Left lobe of liver (tissue), 2 donors: ENCODE data around the gene AP1B1. TPM values are rescaled to one million over a fixed set of nuclear protein-coding genes. Genes with fewer than 3 reads are reported as not detected.

Experiments
- ATAC-seq: fragments of 200-7000 bp; cut with Tn5 transposase; one replicate; pipeline ENCODE4 v1.9.1; 2020; ENCODE audit warnings: mild to moderate bottlenecking, moderate library complexity
- DNase-seq: peaks from one replicate; pipeline ENCODE4 v3.0.0-alpha.2; 2020; ENCODE audit warnings: low spot score
- total RNA-seq: library from RNA; stranded (reverse); gene quantifications from one replicate; pipeline ENCODE4 v1.2.1, GENCODE V29; 2021
- donor health status: DM: no; HTN: no; CAD: no; lungs with moderate emphysema.
- donor health status: DM: no; HTN: yes; CAD: no.

Gene AP1B1
- total RNA-seq, 1 donor from 2014 or later = 37.9 TPM

DNA sequence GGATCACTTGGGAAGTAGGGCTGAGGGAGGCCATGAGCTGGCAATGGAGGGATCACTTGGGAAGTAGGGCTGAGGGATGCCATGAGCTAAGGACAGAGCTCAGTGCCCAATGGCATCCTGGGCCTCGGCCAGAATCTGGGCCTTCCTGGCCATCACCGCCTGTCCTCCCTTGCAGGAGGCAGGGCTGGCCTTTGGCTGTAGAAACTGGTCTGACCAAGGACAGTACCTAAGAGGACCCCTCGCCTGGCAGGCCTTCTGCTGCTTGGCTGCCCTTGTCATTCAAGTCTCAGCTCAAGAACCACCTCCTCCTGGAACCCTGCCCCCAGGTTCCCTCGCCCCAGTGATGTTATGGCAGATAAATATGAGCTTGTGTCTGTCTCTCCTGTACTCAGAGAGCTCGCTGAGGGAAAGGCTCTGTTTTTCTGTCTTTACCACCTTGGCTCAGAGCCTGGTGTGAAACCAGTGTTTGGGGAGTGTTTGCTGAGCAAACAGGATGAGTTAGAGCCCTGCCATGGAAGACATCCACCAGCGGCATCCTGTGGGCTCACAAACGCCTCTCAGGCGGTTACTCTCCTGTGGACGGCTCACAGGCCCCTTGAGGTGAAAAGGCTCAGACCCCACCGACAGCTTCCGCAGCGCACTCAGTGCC, 53.5 kb downstream of the AP1B1 start:
- DNase-seq (peak; percentile 66), ATAC-seq (peak; percentile 58)

GRCh38 chr22:29334148-29334547, 54.2 kb downstream of the AP1B1 start:
- ATAC-seq = no peak

DNA sequence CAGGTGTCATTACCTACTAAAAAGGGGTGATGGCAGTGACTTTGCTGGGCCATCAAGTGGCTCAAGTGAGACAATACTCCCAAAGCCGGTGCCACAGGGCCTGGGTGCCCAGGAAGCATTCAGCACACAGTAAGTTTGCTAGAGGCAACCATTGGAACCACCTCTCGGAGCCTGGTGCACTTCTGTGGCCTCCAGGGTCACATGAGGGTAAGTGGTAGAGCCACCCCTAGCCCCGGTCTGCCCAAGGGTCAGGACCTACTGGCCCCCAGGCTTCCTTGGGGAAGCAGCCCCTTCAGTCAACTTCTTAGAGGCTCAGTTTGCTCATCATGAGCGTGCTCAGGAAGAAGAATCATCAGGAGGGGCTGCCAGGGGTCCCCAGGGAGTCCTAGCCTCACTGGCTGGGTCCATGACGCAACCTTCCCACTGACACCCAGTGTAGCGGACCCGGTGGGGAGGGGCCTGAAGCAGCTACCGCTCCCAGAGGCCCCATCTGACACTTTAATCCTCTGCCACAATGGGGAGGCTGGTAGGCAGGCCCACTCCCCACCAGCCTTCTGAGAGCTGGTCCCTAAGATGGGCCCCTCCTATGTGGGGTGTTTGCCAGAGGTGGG, 55.4 kb downstream of the AP1B1 start:
- no peak for DNase-seq
- no peak for ATAC-seq

More at GRCh38 chr22:29334148-29334547, 54.2 kb downstream of the AP1B1 start:
- DNase-seq = no peak

DNA sequence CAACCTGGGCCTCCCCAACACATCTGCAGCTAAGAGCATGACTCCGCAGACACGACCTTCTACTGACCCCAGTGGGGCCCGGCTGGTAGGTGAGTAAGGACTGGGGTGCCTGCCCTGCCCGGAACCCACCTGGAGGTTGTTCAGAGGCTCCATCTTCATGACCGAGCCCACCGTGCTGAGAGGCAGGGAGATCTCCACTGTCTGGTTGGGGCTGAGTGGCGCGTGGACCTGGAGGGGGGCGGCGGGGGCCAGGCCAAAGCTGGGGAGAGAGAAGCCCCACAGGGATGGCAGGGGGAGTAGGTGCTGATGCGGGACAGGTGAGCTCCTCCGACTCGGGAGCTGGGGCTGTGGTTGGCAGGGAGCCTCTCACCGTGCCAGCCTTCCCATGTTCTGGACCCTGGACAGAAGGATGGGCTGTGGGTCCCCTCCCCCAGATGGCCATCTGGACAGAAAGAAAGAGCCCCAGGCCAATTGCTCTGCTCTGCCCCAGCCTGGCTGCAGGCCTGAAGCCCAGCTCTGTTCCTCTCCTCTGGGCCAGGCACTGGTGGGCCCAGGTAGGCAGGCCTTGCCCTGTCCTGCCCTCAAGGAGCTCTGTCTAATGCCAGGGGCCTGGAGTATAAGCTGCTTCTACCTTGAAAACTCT, 56.6 kb downstream of the AP1B1 start:
- no peak for ATAC-seq
- no peak for DNase-seq

DNA sequence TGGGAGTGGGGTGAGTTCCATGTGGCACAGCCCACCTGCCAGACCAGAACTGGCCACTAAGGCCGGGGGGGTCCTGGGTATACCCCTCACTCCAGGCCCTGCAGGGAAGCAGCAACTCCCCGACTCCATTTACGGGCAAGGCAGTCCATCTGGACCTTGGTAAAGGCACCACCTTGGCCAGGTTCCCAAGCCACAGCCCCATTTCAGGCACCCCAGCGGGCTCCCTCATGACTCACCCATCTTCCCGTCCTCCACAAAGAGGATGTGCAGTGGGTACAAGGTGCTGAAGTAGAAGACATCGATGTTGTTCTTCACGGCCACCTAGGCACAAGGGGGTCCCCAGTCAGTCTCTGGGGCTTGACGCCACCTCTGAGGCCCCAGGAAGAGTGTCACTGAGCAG, 57.2 kb downstream of the AP1B1 start:
- ATAC-seq = no peak
- DNase-seq = no peak

DNA sequence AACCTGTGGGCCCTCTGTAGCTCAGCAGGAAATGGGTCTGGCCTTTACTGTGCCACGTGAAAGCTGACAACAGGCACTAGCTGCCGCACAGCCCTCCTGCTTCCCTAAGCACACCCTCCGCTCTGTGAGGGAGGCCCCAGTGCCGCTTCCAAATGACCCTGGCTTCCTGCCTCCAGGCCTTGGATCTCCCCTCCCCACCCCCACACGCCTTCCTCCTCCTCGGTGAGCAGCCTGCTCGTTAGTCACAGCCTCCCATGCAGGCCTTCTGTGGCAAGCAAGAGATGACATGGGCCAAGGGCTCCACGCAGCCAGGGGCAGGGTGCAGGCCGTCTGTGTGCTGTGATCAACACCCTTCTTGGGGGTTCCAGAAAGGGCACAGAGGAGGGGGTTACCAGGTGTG, 57.6 kb downstream of the AP1B1 start:
- DNase-seq (no peak), ATAC-seq (peak; percentile 33)

DNA sequence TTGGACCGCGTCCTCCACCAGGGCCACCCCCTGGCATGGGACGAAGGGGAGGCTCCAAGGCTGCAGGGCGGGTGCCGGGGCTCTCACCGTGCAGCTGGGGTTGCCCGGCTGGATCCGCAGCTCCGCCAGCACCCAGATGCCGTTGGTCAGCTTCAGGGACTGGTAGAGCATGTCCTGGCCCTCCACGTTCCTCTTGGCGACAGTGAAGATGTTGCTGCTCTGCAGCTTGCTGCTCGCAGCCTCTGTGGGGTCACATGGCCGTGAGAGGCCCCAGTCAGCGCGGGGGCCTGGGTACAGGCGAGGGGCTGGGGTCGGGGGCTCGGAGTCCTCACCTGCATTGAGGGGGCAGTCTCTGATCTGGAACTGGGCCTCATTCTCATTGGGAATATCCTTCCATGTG, 58.1 kb downstream of the AP1B1 start:
- DNase-seq (no peak), ATAC-seq (no peak)

GRCh38 chr22:29329581-29329980, 58.8 kb downstream of the AP1B1 start:
- DNase-seq = no peak
- no peak for ATAC-seq

DNA sequence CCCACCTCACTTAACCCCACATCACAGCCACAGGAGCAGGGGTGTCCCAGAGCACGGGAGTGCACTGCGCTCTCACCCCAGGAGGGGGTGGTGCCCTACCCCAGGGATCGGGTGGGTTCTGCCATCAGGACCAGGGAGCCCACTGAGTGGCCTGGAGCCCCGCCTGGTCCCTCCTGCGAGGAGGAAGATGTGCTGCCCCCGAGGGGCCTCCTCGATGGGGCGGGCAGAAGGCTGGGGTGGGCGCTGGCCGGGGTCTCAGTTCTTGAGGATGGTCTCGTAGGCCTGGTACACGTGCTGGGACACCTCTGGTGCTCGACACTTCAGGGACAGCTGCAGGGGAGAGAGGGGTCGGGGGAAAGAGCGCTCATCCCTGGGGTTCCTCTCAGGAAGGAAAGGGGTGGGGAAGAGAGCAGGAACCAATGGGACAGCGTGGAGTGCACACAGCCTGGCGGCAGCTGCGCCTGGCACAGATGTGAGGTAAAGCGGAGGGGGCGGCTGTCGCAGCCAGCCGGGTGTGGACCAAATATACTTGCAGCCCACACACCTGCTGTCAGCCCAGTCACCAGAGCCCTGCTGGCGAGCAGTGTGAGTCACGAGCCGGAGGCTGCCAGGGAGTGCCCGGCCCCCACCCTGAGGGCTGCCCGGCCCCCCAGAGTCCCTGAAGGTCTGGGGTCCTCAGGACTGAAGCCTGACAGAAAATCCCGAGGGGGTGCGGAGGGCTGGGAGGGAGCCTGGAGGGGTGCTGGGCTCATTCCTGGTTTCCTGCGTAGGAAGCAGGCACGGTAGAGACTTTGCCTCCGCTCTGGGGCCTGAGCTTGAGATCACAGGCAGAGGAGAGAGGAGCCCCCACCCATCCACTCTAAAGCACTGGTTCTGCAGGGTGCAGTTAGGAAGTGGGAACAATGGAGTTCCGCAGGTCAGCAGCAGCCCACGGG, 59.5 kb downstream of the AP1B1 start:
- DNase-seq = no peak

GRCh38 chr22:29328055-29328454, 60.3 kb downstream of the AP1B1 start:
- no peak for DNase-seq
- no peak for ATAC-seq

More for the DNA sequence above, 59.5 kb downstream of the AP1B1 start:
- ATAC-seq = no peak

DNA sequence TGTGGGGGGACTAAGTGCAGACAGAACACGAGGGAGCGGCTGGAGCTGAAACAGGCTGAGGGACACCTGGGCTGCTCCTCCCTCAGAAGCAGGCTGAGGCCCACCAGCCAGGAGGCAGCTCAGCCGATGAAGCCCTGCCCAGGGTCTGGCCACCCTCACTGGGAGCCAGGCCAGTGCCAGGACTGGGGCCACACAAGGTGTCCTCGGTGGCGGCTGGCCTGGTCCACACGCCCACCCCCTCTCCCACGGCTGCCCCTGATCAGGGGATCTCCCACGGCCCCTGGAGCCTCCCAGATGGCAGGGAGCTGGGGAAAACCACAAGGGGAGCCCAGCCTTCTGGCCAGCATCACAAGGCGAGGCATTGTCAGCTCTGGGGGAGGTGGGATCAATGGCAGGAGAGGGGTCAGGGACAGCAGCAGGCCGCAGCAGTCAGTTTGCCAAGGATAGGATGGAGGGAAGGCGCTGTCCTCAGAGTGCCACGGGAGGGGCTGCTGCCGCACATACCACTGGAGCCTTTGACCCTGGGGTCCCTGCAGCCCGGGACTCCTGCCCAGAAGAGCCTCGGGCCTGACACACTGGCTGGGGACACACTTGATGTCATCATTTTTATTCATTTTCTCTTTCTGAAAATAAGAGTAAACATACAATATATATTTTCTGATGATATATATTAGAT, 61.1 kb downstream of the AP1B1 start:
- no peak for DNase-seq
- ATAC-seq = no peak

DNA sequence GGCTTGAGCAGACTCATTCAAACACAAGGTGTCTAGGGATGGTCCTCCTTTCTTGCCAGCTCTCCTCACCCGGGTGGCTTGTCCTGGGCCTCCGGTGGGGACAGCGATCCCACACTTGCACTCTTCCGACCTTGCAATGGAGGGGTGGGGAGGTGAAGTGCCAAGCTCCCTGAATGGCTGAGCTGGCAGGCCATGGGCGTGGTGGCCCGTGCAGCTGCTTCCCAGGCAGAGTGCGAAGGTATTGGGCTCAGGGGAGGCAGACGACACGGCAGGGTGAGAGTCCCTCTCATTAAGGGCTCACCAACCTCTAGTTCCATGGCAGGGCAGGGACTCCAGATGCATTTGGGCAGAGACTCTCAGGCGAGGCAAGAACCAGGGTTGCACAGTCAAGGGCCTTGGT, 61.9 kb downstream of the AP1B1 start:
- ATAC-seq = no peak

GRCh38 chr22:29325785-29326315, 62.5 kb downstream of the AP1B1 start:
- no peak for DNase-seq
- no peak for ATAC-seq

More for the DNA sequence above, 61.9 kb downstream of the AP1B1 start:
- DNase-seq = no peak

DNA sequence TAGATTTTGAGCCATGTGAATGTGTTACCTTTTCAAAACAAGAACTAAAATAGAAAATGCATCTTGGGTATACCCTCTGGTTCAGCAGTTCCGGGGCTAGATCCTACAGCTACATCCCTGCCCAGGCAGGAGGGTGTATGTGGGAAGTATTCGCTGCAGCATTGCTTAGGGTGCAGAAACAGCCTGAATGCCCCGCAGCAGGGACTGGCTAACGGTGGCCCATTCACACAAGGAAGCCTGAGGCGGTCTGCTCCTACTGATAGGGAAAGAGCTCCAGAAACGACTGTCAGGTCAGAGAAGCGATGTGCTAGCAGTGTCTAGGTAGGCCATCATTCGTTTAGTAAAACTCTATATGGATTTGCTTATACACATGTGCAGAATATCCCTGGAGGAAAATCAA, 63.0 kb downstream of the AP1B1 start:
- DNase-seq = no peak

GRCh38 chr22:29323641-29324040, 64.7 kb downstream of the AP1B1 start:
- ATAC-seq (no peak), DNase-seq (no peak)

More for the DNA sequence above, 63.0 kb downstream of the AP1B1 start:
- ATAC-seq = no peak

- DNase-seq (no peak), ATAC-seq (no peak)
Measured at GRCh38 chr22:29320546-29320945, 67.8 kb downstream of the AP1B1 start.

DNA sequence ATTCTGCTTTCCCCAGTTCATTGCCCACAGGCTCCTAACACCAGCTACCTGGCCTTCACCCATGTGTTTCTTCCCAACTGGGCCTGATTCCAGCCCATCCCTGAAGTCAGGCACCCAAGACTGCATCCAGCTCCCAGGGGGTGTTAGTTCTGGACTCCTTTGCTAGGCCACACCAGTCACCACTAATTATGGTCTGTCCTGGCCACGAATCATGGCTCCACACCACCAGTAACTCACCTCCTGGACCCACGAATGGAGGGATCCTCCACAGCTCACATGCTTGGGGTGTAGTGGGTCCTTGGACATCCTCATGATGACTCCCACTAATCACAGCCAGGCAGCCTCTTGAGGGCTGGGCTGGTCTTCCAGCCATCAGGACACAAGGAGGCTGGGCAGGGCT, 69.3 kb downstream of the AP1B1 start:
- DNase-seq (no peak), ATAC-seq (no peak)

DNA sequence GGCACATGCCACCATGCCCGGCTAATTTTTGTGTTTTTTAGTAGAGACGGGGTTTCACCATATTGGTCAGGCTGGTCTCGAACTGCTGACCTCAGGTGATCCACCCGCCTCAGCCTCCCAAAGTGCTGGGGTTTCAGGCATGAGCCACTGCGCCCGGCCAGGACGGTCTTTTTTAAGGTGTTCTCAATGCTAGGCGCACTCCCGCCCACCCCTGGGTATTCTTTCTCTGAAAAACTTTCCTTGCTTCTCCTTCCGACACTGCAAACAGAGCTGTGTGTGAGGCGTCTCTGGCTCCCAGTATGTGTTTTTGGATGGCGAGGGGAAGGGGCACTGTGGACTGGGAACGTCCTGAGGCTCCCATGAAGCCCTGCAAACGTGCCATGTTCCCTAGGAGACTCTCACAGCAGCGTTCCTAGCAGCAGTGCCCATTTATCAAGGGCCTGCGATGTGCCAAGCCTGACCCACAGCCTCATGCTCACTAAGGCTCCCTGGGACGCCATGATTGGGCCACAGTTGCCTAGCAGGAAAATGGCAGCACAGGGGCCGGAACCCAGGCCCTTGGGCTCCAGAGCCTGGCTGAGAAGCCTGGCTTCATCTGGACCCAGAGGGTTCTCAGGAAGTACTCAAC, 70.4 kb downstream of the AP1B1 start:
- ATAC-seq = no peak

DNA sequence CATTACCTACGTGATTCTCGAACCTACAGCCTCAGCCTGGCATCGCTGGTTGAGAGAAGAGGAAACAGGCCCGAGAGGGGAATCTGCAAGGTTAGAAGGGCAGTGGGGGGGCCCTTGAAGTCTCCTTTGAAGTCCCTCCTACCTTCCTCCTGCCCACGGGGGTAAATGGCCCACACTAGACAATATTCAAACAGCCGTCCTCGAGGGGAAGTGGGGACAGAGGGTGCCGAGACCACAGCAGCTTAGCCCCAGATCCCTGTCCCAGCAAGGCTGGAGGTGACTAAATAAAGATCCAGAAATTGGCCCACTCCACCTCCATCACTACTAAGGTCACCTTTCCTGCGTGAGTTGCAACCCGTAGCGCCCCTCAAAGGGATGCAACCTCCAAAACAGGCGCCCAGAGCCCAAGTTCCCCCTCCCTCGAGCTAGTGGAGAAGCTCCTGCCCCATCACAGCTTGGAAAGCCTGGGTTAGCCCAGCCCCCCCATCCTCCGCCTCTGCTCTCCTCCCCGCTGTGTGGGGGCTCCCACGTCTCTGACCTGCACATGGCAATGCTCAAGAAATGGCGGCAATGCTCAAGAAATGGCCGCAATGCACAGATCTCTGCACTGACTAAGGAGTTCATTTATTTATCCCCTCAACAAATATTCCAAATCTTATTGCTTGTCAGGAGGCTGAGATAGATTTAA, 72.1 kb downstream of the AP1B1 start:
- no peak for DNase-seq
- no peak for ATAC-seq

More for the DNA sequence above, 70.4 kb downstream of the AP1B1 start:
- no peak for DNase-seq
